GM23338 (cell line): ENCODE data around the gene STK39. TPM values are rescaled to one million over a fixed set of nuclear protein-coding genes. Genes with fewer than 3 reads are reported as not detected.

ENCODE experiments used
- ATAC-seq: fragments of 200-7000 bp; cut with Tn5 transposase; 3 replicates; pipeline ENCODE4 v1.9.1; 2020
- DNase-seq: peaks from one replicate; pipeline ENCODE4 v3.0.0-alpha.2; 2015; ENCODE audit warnings: low spot score
- H2AFZ ChIP-seq: fragments of 200-600 bp; sonication (generic); 2 replicates; pipeline ENCODE4 v1.8.0; 2016; ENCODE audit warnings: antibody characterized with exemption, mild to moderate bottlenecking, moderate library complexity
- H3F3A ChIP-seq: fragments of 200-600 bp; sonication (generic); replicated peaks from 2 replicates; pipeline ENCODE4 v1.8.0; 2017; ENCODE audit warnings: antibody characterized with exemption, mixed run types, low read depth
- H3K27ac ChIP-seq: fragments of 200-600 bp; sonication (generic); 2 replicates; pipeline ENCODE4 v1.6.1; 2016; ENCODE audit warnings: low read depth
- H3K27me3 ChIP-seq: fragments of 200-600 bp; sonication (generic); 2 replicates; pipeline ENCODE4 v1.8.0; 2016; ENCODE audit warnings: mild to moderate bottlenecking, mixed run types, moderate library complexity; ENCODE audit not compliant: insufficient read depth
- H3K36me3 ChIP-seq: fragments of 200-600 bp; sonication (generic); 2 replicates; pipeline ENCODE4 v1.8.0; 2016; ENCODE audit warnings: mild to moderate bottlenecking; ENCODE audit not compliant: insufficient read depth
- H3K4me1 ChIP-seq: fragments of 200-600 bp; sonication (generic); 2 replicates; pipeline ENCODE4 v1.8.0; 2016; ENCODE audit warnings: mild to moderate bottlenecking, moderate library complexity; ENCODE audit not compliant: insufficient read depth
- H3K4me2 ChIP-seq: fragments of 200-600 bp; sonication (generic); 2 replicates; pipeline ENCODE4 v1.7.1; 2017; ENCODE audit warnings: mixed run types
- H3K4me3 ChIP-seq: fragments of 200-600 bp; sonication (generic); 2 replicates; pipeline ENCODE4 v1.6.1; 2016; ENCODE audit warnings: mixed run types
- H3K79me2 ChIP-seq: fragments of 200-600 bp; sonication (generic); replicated peaks from 2 replicates; pipeline ENCODE4 v1.8.0; 2017; ENCODE audit warnings: mild to moderate bottlenecking; ENCODE audit not compliant: insufficient read depth
- H3K9me2 ChIP-seq: fragments of 200-600 bp; sonication (generic); 2 replicates; pipeline ENCODE4 v1.8.0; 2017; ENCODE audit not compliant: insufficient read depth
- H4K20me1 ChIP-seq: fragments of 200-600 bp; sonication (generic); replicated peaks from 2 replicates; pipeline ENCODE4 v1.8.0; 2017; ENCODE audit warnings: mild to moderate bottlenecking; ENCODE audit not compliant: insufficient read depth
- H3K27ac Mint-ChIP-seq: 2 replicates; pipeline ENCODE4 v1.8.0; 2020; ENCODE audit warnings: inconsistent platforms, mild to moderate bottlenecking, moderate library complexity, mixed read lengths
- H3K27me3 Mint-ChIP-seq: 3 replicates; pipeline ENCODE4 v1.8.0; 2022; ENCODE audit warnings: low read depth, mild to moderate bottlenecking, moderate library complexity, mixed read lengths, inconsistent platforms; ENCODE audit not compliant: insufficient read depth, poor library complexity
- H3K36me3 Mint-ChIP-seq: 3 replicates; pipeline ENCODE4 v1.8.0; 2021; ENCODE audit warnings: low read depth, mild to moderate bottlenecking, inconsistent platforms, moderate library complexity, mixed read lengths
- H3K4me1 Mint-ChIP-seq: 3 replicates; pipeline ENCODE4 v1.8.0; 2020; ENCODE audit warnings: mild to moderate bottlenecking, inconsistent platforms, mixed read lengths
- H3K4me3 Mint-ChIP-seq: 3 replicates; pipeline ENCODE4 v1.8.0; 2021; ENCODE audit warnings: moderate library complexity, mild to moderate bottlenecking, inconsistent platforms, mixed read lengths
- H3K9me3 Mint-ChIP-seq: 3 replicates; pipeline ENCODE4 v1.8.0; 2020; ENCODE audit warnings: moderate library complexity, mild to moderate bottlenecking, inconsistent platforms, mixed read lengths
- EZH2 ChIP-seq: fragments of 200-600 bp; sonication (generic); IDR thresholded peaks from one replicate; pipeline ENCODE4 v1.8.0; 2017; ENCODE audit warnings: antibody characterized with exemption, mild to moderate bottlenecking, low read depth; ENCODE audit not compliant: unreplicated experiment
- JUNB ChIP-seq: IDR thresholded peaks from one replicate; pipeline ENCODE4 v1.6.1; 2016; ENCODE audit warnings: antibody characterized with exemption; ENCODE audit not compliant: unreplicated experiment
- NANOG ChIP-seq: IDR thresholded peaks from 2 replicates; pipeline ENCODE4 v1.6.1; 2016; ENCODE audit warnings: antibody characterized with exemption, borderline replicate concordance
- POLR2AphosphoS5 ChIP-seq: IDR thresholded peaks from 2 replicates; pipeline ENCODE4 v1.6.1; 2016; ENCODE audit warnings: antibody characterized with exemption, low read depth
- STAT1 ChIP-seq: IDR thresholded peaks from one replicate; pipeline ENCODE4 v1.6.1; 2016; ENCODE audit warnings: antibody characterized with exemption; ENCODE audit not compliant: unreplicated experiment
- ZNF114 ChIP-seq: fragments of 250-450 bp; sonication (Bioruptor Pico); IDR thresholded peaks from 2 replicates; pipeline ENCODE4 v1.5.0; 2020; ENCODE audit warnings: mild to moderate bottlenecking, moderate library complexity
- polyA plus RNA-seq: library from polyadenylated mRNA; unstranded; fragments of >200 nt; fragmentation: Nextera tagmentation; extraction: Ambion mirVana; gene quantifications from 2 replicates; pipeline ENCODE4 v1.2.1, GENCODE V29; 2016
- total RNA-seq: library from RNA; depleted of rRNA; stranded (reverse); fragments of >200 nt; shearing (Covaris generic); gene quantifications from 2 replicates; pipeline ENCODE4 v1.2.3, GENCODE V29; 2014
- TF ChIP-seq, protein P1 (sequence below), 2 experiments: fragments of 200-600 bp in 1 of 2; sonication (generic) in 1 of 2; conservative IDR thresholded peaks; 2 replicates each; pipeline versions ENCODE4 v1.5.1 to v1.6.1; 2016 to 2017; ENCODE audit warnings: antibody characterized with exemption in 2 of 2, low read depth in 2 of 2, mild to moderate bottlenecking in 2 of 2, moderate library complexity in 1 of 2
- TF ChIP-seq, protein P2 (sequence below): IDR thresholded peaks from one replicate; pipeline ENCODE4 v1.6.1; 2018; ENCODE audit warnings: antibody characterized with exemption; ENCODE audit not compliant: unreplicated experiment
- TF ChIP-seq, protein P3 (sequence below): IDR thresholded peaks from 2 replicates; pipeline ENCODE4 v1.6.1; 2016; ENCODE audit warnings: antibody characterized with exemption

Gene STK39
- total and polyA plus RNA-seq, 2 experiments from 2014 or later, result 9.5 to 16.9 TPM

DNA sequence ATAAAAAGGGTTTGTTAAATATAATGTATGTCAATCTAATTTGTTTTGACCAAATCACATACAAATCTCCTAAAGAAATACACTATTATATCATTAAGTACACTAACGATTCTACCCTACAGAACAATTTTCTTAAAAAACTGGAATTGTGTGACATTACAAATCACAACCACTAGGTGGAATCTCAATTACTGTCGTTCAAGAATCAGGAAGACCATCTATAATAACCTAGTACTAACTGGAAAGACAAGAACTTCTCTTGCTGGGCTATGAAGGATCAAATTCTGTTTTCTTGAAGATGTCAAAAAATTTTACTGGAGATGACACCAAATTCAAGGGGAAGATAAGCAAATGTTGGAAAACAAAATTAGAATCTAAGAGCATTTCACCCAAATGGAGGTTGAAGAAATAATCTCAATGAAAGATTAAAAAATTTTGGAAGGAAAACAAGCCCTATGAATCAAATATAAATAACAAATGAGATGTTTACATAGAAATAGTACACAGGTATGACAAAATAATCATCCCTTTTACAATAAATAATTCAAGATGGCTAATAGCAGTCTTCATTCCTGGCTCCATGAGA is 110.9 kb downstream of the STK39 start:
- Histone ChIP-seq H3F3A (no peaks in the 10 kb centered on the region), H3K4me2 (no peak overlapping the region), H2AFZ (no peak overlapping the region), H3K27ac (no peak overlapping the region), H3K36me3 (no peaks in the 10 kb centered on the region), H4K20me1 (no peaks in the 10 kb centered on the region), H3K9me2 (no peaks in the 10 kb centered on the region), H3K4me3 (no peak overlapping the region), H3K27me3 (no peaks in the 10 kb centered on the region), H3K4me1 (peaks cover 14% of the 10 kb centered on the region), H3K79me2 (no peaks in the 10 kb centered on the region)
- ATAC-seq (no peak; the same call in 2 of the 3 replicates), DNase-seq (peak; percentile 59)
- peaks cover 2% of the 10 kb centered on the region for H3K27me3 Mint-ChIP-seq
- no peaks in the 10 kb centered on the region for H3K9me3 Mint-ChIP-seq
- H3K36me3 Mint-ChIP-seq, result no peaks in the 10 kb centered on the region
- TF ChIP-seq JUNB, result no peak
- TF ChIP-seq, protein P1, sequence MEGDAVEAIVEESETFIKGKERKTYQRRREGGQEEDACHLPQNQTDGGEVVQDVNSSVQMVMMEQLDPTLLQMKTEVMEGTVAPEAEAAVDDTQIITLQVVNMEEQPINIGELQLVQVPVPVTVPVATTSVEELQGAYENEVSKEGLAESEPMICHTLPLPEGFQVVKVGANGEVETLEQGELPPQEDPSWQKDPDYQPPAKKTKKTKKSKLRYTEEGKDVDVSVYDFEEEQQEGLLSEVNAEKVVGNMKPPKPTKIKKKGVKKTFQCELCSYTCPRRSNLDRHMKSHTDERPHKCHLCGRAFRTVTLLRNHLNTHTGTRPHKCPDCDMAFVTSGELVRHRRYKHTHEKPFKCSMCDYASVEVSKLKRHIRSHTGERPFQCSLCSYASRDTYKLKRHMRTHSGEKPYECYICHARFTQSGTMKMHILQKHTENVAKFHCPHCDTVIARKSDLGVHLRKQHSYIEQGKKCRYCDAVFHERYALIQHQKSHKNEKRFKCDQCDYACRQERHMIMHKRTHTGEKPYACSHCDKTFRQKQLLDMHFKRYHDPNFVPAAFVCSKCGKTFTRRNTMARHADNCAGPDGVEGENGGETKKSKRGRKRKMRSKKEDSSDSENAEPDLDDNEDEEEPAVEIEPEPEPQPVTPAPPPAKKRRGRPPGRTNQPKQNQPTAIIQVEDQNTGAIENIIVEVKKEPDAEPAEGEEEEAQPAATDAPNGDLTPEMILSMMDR (conservative IDR thresholded peaks at IDR 0.05; ENCODE audit: low read depth in 2 of 2), result peak; percentile 47 to 78; a peak in 3 of 4 replicates
- H3K27ac Mint-ChIP-seq, result no peak overlapping the region
- peaks cover 36% of the 10 kb centered on the region for H3K4me1 Mint-ChIP-seq
- H3K4me3 Mint-ChIP-seq, result no peak overlapping the region

DNA sequence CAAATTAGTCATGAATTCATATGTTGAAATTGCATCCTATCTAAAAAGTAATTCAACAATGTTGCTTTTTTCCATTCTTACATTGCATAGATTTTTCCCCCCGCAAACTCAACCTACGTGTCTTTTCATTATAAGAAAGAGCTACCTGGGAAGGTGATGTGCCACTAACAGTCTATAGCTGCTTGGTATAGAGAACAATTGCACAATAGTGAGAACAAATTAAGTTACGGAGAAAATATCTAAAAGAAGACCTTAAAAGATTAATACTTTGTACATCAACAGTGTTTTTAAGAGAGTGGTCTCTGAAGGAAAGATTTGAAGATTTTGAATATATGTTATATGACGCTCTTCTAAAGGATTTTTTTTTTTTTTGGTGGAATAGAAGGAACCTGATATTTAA is 111.8 kb downstream of the STK39 start:
- Histone ChIP-seq H2AFZ (no peak overlapping the region), H3K4me2 (no peak overlapping the region), H3K4me3 (no peak overlapping the region), H3K4me1 (peaks cover 19% of the 10 kb centered on the region), H4K20me1 (no peaks in the 10 kb centered on the region), H3K79me2 (no peaks in the 10 kb centered on the region), H3F3A (no peaks in the 10 kb centered on the region), H3K27me3 (no peaks in the 10 kb centered on the region), H3K36me3 (no peaks in the 10 kb centered on the region), H3K9me2 (no peaks in the 10 kb centered on the region), H3K27ac (no peak overlapping the region)
- Mint-ChIP-seq H3K27me3 (peaks cover 2% of the 10 kb centered on the region), H3K4me1 (peaks cover 41% of the 10 kb centered on the region), H3K27ac (no peak overlapping the region), H3K4me3 (no peak overlapping the region), H3K36me3 (no peaks in the 10 kb centered on the region), H3K9me3 (no peaks in the 10 kb centered on the region)
- DNase-seq, result no peak
- TF ChIP-seq ZNF114, result no peak
- TF ChIP-seq, protein P2, sequence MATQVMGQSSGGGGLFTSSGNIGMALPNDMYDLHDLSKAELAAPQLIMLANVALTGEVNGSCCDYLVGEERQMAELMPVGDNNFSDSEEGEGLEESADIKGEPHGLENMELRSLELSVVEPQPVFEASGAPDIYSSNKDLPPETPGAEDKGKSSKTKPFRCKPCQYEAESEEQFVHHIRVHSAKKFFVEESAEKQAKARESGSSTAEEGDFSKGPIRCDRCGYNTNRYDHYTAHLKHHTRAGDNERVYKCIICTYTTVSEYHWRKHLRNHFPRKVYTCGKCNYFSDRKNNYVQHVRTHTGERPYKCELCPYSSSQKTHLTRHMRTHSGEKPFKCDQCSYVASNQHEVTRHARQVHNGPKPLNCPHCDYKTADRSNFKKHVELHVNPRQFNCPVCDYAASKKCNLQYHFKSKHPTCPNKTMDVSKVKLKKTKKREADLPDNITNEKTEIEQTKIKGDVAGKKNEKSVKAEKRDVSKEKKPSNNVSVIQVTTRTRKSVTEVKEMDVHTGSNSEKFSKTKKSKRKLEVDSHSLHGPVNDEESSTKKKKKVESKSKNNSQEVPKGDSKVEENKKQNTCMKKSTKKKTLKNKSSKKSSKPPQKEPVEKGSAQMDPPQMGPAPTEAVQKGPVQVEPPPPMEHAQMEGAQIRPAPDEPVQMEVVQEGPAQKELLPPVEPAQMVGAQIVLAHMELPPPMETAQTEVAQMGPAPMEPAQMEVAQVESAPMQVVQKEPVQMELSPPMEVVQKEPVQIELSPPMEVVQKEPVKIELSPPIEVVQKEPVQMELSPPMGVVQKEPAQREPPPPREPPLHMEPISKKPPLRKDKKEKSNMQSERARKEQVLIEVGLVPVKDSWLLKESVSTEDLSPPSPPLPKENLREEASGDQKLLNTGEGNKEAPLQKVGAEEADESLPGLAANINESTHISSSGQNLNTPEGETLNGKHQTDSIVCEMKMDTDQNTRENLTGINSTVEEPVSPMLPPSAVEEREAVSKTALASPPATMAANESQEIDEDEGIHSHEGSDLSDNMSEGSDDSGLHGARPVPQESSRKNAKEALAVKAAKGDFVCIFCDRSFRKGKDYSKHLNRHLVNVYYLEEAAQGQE, result no peak
- no peak for TF ChIP-seq NANOG
- TF ChIP-seq, protein P3, sequence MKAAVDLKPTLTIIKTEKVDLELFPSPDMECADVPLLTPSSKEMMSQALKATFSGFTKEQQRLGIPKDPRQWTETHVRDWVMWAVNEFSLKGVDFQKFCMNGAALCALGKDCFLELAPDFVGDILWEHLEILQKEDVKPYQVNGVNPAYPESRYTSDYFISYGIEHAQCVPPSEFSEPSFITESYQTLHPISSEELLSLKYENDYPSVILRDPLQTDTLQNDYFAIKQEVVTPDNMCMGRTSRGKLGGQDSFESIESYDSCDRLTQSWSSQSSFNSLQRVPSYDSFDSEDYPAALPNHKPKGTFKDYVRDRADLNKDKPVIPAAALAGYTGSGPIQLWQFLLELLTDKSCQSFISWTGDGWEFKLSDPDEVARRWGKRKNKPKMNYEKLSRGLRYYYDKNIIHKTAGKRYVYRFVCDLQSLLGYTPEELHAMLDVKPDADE, result no peak
- TF ChIP-seq STAT1, result no peak
- no peak for TF ChIP-seq EZH2
- TF ChIP-seq JUNB, result no peak
- TF ChIP-seq, protein P1 (conservative IDR thresholded peaks at IDR 0.05; ENCODE audit: low read depth in 2 of 2), result no peak
- no peak for TF ChIP-seq POLR2AphosphoS5
- ATAC-seq, result no peak
